Raji (cell line): ENCODE measurements around the gene DNM1.

Experiments used
- POLR2A ChIP-seq: IDR thresholded peaks from 2 replicates; pipeline ENCODE4 v1.6.1; 2011; ENCODE audit warnings: low read depth, low read length, control low read depth; ENCODE audit not compliant: insufficient read depth

The DNM1 gene

DNA sequence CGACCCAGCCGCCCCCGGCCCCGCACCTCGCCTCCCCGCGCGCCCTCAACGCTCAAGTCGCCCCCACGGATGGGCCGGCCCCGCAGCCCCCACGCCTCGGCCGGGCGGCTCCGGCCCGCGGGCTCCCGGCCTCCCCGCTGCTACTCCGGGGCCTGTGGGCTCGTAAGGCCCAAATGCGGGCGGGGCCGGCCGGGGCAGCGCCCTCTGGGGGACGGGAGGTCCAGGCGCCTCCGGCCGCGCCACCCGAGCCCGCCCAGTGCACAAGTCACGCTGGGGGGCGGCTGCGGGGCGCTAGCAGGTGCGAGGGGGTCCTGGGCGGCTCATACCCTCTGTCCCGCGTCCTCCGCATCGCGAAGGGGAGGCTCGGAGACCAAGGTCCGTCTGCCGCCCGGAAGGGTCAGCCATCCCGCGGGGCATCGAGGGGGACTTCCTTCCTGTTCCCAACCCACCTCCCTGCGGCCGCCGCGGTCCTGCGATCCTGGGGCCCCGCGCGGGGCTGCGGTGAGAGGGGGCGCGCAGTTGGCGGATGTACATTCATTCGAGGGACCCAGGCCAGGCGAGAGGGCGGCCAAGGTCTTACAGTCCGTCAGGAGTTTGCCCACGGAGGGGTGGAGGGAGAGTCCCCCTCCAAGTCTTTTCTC is 11.7 kb upstream of the DNM1 start, which contains the start of gene CIZ1:
Gene CIZ1, minus strand, starts transcription at position 167 of the 641 bp plus-strand sequence. CDS start 715 bp downstream, outside the sequence.
- TF ChIP-seq POLR2A = peak; percentile 57

DNA sequence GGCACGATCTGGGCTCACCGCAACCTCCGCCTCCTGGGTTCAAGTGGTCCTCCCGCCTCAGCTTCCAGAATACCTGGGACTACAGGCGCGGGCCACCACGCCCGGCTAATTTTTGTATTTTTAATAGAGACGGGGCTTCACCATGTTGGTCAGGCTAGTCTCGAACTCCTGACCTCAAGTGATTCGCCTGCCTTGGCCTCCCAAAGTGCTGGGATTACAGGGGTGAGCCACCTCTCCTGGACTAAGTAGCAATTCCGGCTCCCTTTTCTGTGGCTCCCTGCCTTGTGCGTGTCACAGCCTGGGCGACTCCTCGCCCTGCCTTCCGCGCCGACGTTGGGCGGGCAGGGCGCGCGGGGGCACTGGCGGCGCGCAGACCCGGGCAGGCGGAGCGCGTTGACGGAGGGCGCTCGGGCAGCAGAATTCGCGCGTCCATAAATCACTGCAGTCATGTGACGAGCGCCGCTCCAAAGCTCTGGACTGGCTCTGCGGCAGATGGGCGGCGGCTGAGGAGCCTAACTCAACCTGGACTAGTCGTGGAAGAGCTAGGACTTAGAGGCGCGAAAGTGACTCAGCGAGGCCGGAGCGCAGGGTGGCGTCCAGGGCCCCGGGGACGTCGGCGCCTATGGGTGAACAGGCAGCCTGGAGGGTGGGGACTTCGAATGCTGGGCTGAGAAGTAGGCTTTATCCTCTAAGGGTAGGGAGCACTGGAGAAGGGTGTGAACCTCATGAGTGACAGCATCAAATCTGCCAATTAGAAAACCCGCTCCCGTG is 10.4 kb upstream of the DNM1 start:
- TF ChIP-seq POLR2A = no peak

DNA sequence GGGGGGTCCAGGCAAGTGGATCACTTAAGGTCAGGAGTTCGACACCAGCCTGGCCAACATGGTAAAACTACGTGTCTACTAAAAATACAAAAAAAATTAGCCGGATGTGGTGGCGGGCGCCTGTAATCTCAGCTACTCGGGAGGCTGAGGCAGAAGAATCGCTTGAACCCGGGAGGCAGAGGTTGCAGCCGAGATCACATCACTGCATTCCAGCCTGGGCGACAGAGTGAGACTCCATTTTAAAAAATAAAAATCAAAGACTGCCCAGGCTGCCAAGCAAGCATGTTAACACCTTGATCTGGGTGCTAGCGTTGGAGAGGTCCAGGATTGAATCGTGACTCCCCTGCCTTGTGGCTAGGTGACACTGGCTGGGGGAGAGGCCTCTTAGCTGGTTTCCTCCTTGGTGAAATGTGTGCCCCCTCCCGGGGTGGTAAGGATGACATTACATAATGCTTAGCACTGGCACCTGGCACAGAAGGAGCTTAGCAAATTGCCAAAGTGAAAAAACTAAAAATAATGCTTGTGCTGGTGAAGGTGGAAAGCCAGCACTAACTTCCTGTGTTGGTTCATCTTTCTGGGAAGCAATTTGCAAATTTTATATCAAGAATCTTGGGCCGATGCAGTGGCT is 9.6 kb upstream of the DNM1 start:
- TF ChIP-seq POLR2A = no peak

DNA sequence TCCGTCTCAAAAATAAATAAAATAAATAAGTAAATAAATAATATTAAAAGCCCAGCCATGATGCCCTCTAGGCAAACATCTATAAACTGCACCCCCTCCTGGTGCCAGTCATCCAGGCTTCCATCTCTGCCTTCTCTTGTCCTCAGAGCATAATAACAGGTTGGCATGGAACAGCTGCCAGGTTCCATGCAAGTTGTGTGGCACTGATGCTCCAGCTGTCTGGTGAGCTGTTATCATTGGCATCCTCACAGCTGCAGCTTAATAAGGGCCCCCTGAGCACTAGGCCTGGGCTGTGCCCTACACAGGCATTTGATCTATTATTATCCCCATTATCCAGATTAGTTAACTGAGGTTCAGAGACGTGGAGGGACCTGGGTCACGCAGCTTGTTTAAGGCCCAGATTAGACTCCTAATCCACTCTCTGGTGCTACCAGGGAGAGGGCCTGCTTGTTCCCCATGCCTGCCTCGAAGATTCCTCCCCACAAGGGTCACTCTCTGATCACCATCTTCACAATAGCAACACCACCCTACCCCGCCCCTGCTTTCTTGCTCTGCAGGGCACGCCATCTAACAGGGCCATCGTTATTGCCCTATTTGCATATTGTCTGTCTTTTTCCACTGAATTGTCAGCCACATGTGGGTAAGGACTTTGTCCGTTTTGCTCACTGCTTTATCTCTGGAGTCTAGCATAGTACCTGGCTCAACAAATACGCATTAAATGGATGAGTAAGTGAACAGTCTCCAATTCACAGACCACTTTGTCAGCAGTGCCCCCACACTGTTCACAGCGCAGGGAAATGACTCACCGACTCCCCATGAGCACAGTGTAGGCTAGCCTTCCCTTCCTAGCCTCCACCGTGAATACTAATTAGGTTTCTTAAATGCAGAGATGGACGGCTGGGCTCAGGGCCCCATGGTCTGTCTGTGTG is 1.5 kb upstream of the DNM1 start:
- no peak for TF ChIP-seq POLR2A

DNA sequence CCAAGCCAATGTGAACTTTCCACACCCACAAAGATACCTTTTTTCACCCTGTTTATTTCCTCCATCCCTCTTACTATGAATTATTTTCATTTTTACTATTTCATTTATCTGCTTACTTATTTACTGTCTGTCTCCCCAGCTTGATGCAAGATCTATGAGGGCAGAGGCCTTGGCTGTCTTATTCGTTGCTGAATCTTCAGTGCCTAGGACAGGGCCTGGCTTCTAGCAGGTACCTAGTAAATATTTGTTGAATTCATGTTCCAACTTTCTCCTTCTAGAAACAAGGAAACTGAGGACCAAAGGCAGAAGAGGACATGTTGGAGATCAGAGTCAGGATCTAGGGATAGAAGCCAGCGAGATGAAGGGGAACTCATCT is 543 bp upstream of the DNM1 start:
- TF ChIP-seq POLR2A = no peak

DNA sequence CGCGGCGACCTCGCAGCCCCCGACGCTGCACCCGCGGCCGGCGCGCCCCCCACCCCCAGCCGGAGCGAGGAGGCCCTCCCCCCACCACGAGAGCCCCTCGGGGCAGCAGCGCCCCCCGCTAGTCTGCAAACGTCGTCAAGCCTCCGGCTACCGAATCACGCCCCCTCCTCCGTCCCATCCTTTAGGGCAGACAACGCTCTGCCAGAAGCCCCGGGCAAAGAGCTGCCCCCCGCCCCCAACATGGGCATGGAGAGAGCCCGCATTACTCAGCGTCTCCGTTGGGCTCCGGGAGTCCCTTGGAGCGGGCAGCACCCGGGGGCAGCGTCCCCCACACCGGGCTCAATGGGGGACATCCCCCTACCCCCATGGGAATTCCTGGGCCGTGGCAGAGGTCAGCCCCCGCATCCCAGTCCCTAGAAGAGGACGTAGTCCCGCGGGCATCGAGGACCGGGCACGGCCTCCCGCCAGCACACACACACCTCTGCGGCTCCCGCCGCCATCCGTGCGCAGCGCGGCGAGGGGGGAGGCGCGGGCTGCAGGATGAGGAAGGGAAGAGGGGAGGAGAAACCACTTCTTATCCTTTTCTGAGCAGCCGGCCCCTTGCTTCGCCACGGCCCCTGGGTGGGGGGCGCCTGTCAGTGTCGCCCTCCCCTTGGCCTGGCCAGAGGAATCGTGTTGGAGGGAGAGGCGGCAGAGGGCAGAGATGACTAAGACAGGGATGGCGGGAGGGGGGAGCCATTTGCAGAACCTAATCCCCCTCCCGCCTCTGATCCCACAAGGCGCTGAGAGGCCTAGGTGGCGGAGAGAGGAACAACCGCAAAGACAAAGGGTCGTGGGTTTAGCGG is 750 bp downstream of the DNM1 start:
- TF ChIP-seq POLR2A = no peak

DNA sequence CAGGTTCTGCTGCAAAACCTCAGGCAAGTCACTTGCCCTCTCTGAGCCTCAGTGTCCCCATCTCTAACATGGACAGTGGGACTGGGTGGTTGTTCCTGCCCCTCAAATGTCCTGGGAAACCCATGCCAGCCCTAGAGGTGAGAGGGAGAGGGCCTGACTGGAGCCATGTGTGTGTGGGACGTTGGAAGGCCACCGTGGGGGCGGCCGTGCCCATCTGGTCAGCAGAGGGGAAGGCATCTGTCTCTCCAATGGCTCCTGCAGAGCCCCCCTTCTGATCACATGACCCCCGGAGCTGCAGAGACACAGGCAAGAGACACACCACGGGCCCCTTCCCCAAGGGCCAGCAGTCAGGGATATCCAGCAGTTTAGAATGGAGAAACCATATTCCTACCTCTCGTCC is 1.7 kb downstream of the DNM1 start:
- no peak for TF ChIP-seq POLR2A

DNA sequence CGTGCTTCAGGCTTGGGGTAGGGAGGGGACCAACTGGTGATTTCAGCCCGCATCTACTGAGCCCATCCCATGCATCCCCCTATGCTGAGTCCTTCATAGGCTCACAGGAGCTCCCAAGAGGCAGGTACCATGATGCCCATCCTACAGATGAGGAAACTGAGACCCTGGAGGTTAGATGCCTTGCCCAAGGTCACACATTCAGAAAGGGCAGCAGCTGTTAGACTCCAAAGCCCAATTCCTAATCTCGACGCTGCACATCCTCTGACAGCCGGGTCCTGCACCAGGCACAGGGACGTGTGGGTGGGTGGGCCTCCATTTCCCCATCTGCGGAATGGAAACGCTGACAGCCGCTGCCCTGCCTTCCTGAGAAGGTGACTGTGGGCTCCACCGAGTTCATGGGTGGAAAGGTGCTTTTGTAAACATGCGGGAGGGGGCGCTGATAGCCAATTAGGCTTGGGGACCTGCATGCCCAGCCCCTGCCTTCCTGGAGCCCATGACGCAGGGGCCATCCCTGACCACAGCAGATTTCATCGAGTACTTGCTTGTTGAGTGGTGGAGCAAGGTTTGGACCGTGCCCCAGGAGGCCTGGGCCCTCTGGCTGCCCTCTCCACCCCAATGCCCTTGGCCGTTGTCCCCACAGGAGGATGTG is 2.2 kb downstream of the DNM1 start:
- no peak for TF ChIP-seq POLR2A

DNA sequence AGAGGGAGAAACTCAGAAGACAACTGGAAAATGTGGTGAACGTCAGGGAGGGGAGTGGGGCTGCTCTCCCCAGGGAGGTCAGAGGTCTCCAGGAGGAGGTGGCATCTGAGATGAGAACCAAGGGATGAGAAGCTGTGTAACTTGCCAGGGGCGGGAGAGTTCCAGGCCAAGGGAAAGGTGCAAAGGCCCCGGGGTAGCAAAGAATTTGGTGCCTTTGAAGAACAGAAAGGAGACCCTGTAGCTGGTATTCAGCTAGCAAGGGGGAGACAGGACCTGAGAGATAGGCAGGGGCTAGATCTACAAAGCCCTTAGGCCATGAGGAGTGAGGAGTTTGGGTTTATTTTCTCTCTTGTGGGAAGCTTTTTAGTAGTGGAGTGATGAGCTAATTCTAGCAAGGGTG is 3.3 kb downstream of the DNM1 start:
- TF ChIP-seq POLR2A = no peak

DNA sequence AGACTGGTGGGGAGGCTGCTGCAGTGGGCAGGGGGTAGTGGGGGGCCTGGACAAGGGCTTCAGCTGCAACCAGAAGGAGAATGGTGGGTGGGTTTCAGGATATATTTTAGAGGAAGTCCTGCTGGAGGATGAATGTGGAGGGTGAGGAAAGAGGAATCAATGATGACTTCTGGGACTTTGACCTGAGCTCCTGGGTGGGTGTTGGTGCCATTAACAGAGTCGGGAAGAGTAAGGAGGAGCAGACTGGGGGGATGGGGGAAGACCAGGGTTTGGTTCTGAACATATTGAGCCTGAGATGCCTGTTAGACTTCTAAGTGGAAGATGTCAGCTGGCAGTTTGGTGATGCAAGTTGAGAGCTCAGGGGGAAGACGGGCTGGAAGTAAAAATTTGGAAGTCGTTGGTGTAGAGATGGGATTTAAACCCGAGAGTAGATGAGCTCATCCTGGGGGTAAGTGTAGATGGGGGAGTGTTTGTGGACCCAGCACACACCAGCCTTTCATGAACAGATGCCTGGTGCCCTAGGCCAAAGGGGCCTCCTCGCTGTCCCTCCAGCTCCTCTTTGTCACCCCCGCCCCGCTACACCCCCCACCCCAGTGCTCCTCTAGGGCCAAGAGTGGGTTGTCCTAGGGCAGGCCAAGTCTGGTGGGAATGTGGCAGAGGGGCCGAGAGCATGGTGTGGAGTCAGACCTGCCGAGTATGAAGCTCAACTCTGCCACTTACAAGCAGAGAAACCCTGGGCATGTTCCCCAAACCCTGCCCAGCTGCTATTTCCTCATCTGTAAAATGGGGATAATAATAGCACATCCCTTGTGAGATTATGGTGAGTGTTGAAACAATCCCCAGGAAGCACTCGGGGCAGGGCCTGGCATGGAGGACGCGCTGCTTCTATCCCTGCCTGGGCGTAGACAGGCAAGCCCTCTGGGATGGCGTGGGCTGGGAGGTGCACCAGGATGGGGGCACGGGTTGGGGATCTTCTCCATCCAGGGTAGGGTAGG is 4.0 kb downstream of the DNM1 start:
- no peak for TF ChIP-seq POLR2A

DNA sequence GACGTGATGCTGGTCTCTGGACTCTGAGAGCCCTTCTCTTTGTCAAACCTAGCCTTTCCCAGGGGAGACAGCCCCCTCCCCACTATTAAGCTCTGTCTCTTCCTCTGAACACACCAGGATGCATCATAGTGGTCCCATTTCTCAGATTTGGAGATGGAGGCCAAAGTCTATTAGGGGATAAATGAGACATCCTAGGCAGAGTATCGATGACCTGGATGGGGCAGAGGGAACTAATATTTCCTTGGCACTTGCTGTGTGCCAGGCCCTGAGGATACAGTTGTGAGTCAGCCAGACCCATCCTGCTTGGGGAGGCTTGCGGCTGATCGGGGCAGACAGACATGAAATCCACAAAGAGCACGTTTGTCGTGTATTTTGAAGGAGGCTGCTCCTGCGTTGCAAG is 5.2 kb downstream of the DNM1 start:
- TF ChIP-seq POLR2A = no peak

DNA sequence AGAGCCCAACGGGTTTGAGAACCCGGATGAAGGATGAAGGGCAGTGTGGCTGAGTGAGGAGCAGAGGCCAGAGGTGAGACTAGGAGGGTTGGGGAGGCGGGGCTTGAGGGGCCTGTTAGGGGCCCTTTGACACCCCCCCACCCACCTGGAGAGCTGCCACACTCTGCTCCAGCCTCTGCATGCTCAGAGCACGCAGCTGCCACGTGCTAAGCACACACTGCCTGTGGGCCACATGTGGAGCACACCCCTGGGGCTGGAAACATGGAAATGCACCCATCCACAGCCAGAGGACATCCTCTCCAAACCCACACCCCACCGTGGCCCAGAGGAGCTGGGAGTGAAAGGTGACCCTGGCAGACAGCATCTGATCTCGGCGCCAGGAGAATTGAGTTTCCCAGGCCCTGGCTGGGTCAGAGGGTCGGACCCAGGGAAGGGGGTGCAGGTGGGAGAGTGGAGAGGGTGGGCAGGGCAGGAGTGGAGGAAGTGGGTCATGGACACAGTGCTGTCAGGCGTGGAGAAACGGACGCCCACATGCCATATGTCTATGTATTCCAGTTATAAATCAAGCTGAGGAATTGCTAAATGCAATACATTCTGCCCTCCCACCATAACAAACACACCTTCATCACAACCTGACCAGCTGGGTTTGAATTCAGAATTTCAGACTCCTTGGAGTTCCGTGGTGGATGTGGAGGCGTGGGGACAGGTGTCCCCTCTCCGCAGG is 5.9 kb downstream of the DNM1 start:
- TF ChIP-seq POLR2A = no peak
